GM12878 (cell line): ENCODE measurements around the gene PRCD. TPM values are rescaled to one million over a fixed set of nuclear protein-coding genes. Genes with fewer than 3 reads are reported as not detected.
"Not testable (repeated sequence)": the region's sequence is repeated elsewhere in the genome, so short reads cannot be mapped to it uniquely, and the experiment has no call there.

Experiments
- ATAC-seq: fragments of 200-7000 bp; cut with Tn5 transposase; 3 replicates; pipeline ENCODE4 v1.9.1; 2020; ENCODE audit warnings: mild to moderate bottlenecking, moderate library complexity
- BruUV-seq: library from RNA; stranded (reverse); fragments of 400-500 nt; replicated peaks from 2 replicates; lab custom pipeline; 2021; lab: Mats Ljungman, UMichigan
- CTCF ChIA-PET: fragments of 300-600 bp; sonication (Branson Sonifier 250); formaldehyde crosslinking; extraction: SDS; loops from one replicate; lab custom pipeline; 2021; ENCODE audit warnings: inconsistent platforms; lab: Yijun Ruan, JAX
- POLR2A ChIA-PET: fragments of 350-600 bp; formaldehyde crosslinking; extraction: SDS; loops from one replicate; lab custom pipeline; 2021; ENCODE audit warnings: inconsistent platforms; lab: Charles Lee
- RAD21 ChIA-PET: fragments of 300-600 bp; sonication (Branson Sonifier 250); formaldehyde crosslinking; loops from one replicate; lab custom pipeline; 2023; ENCODE audit warnings: antibody characterized with exemption; ENCODE audit not compliant: unreplicated experiment; lab: Charles Lee
- SMC1A ChIA-PET: fragments of 300-600 bp; sonication (Branson Sonifier 250); formaldehyde crosslinking; loops from one replicate; lab custom pipeline; 2023; ENCODE audit not compliant: unreplicated experiment, uncharacterized antibody; lab: Charles Lee
- DNase-seq: peaks from one replicate; pipeline ENCODE4 v3.0.0-alpha.2; 2011; ENCODE audit warnings: low read depth, low spot score
- FAIRE-seq: peaks from 3 replicates; lab custom pipeline; 2011; peaks lifted over from hg19 to GRCh38; lab: Jason Lieb, UNC
- H2AFZ ChIP-seq: 2 replicates; pipeline ENCODE4 v1.6.0; 2011; ENCODE audit warnings: low read depth, low read length, control low read depth; ENCODE audit not compliant: control insufficient read depth
- H3K27ac ChIP-seq: 2 replicates; pipeline ENCODE4 v1.5.1; 2011; ENCODE audit warnings: control low read depth; ENCODE audit not compliant: control insufficient read depth, insufficient read depth
- H3K27me3 ChIP-seq, 2 experiments: replicated peaks in 1 of 2; 2 replicates each; pipeline versions ENCODE4 v1.6.0 to v1.6.1; 2011; ENCODE audit warnings: low read length in 1 of 2; ENCODE audit not compliant: control insufficient read depth in 2 of 2, insufficient read depth in 2 of 2
- H3K36me3 ChIP-seq, 2 experiments: 2 replicates each; pipeline ENCODE4 v1.5.1; 2011; ENCODE audit warnings: low read length in 1 of 2; ENCODE audit not compliant: control insufficient read depth in 2 of 2, insufficient read depth in 2 of 2
- H3K4me1 ChIP-seq: 2 replicates; pipeline ENCODE4 v1.6.1; 2011; ENCODE audit warnings: mild to moderate bottlenecking, low read length, moderate library complexity, mixed read lengths; ENCODE audit not compliant: control insufficient read depth, insufficient read depth
- H3K4me2 ChIP-seq: 2 replicates; pipeline ENCODE4 v1.6.0; 2011; ENCODE audit warnings: control low read depth; ENCODE audit not compliant: control insufficient read depth, insufficient read depth
- H3K4me3 ChIP-seq: fragments of 200-600 bp; sonication (generic); 2 replicates; pipeline ENCODE4 v1.5.1; 2016
- H3K79me2 ChIP-seq: 2 replicates; pipeline ENCODE4 v1.6.0; 2011; ENCODE audit warnings: low read length; ENCODE audit not compliant: control insufficient read depth, insufficient read depth
- H3K9ac ChIP-seq: 2 replicates; pipeline ENCODE4 v1.8.0; 2011; ENCODE audit warnings: low read length, control low read depth, mixed read lengths; ENCODE audit not compliant: control insufficient read depth, insufficient read depth
- H3K9me3 ChIP-seq: replicated peaks from 3 replicates; pipeline ENCODE4 v1.5.1; 2011; ENCODE audit warnings: mild to moderate bottlenecking, low read length; ENCODE audit not compliant: control insufficient read depth, insufficient read depth
- H4K20me1 ChIP-seq: 2 replicates; pipeline ENCODE4 v1.6.0; 2011; ENCODE audit not compliant: control insufficient read depth, insufficient read depth
- JUND ChIP-seq: IDR thresholded peaks from 2 replicates; pipeline ENCODE4 v1.6.1; 2012; ENCODE audit warnings: low read depth, mild to moderate bottlenecking, low read length, improper control_type of control experiment, moderate library complexity
- SRF ChIP-seq, 2 experiments: IDR thresholded peaks; 2 replicates each; pipeline ENCODE4 v1.6.1; 2011; ENCODE audit warnings: low read depth in 2 of 2, low read length in 2 of 2, mild to moderate bottlenecking in 1 of 2, moderate library complexity in 1 of 2
- USF1 ChIP-seq: IDR thresholded peaks from 2 replicates; pipeline ENCODE4 v1.6.1; 2011; ENCODE audit warnings: borderline replicate concordance, low read depth, mild to moderate bottlenecking, moderate library complexity, mixed read lengths, low read length; ENCODE audit not compliant: insufficient read depth; ENCODE audit errors: extremely low read length
- ZZZ3 ChIP-seq: IDR thresholded peaks from 2 replicates; pipeline ENCODE4 v1.6.1; 2011; ENCODE audit warnings: low read depth; ENCODE audit not compliant: control insufficient read depth, insufficient read length
- WGBS: methylation state at CpG from one replicate; pipeline ENCODE4 v1.1.6; 2016; ENCODE audit warnings: low lambda C conversion rate; ENCODE audit not compliant: insufficient replicate concordance, insufficient coverage; ENCODE audit errors: missing lambda C conversion rate; 5-methylcytosine and 5-hydroxymethylcytosine counted together
- in situ Hi-C: fragments of 300-500 bp; cut with MboI; formaldehyde crosslinking; loops from 9 replicates; pipeline ENCODE4 v1.14.3; 2018; ENCODE audit warnings: mixed read lengths
- intact Hi-C: fragments of 100-400 bp; cut with micrococcal nuclease; formaldehyde crosslinking; loops from one replicate; pipeline ENCODE4 v1.14.2; 2022; ENCODE audit not compliant: unreplicated experiment
- polyA plus RNA-seq, 11 experiments: library from polyadenylated mRNA; depleted of rRNA in 4 of 11; unstranded in 6 of 11; stranded (reverse) in 5 of 11; fragments of >200 nt; fragmentation: Nextera tagmentation in 4 of 11; fragmentation: Illumina TruSeq in 1 of 11; extraction: Ambion mirVana in 4 of 11; extraction: Trizol in 1 of 11; gene quantifications; 1 replicate in 1 of 11; 2 replicates in 10 of 11; pipeline versions ENCODE4 v1.2.1 to v1.2.3, GENCODE V29; 2011 to 2016; ENCODE audit warnings: inconsistent platforms in 2 of 11, missing spikeins in 2 of 11, low read depth in 1 of 11
- total RNA-seq, 4 experiments: library from RNA; depleted of rRNA in 3 of 4; stranded (reverse); fragments of >200 nt in 3 of 4; fragmentation: Illumina TruSeq in 1 of 4; extraction: Trizol in 1 of 4; gene quantifications; 2 replicates each; pipeline versions ENCODE4 v1.2.1 to v1.2.3, GENCODE V29; 2013 to 2021
- TF ChIP-seq, protein P1 (sequence below): IDR thresholded peaks from 2 replicates; pipeline ENCODE4 v1.6.1; 2011; ENCODE audit warnings: low read depth, low read length, improper control_type of control experiment, borderline replicate concordance

The PRCD gene
- total and polyA plus RNA-seq, 10 of the 15 experiments (the other 5 are each of a cell fraction or from before 2014, with no cell fraction given) = 0.18 to 0.95 (median 0.34) TPM; not detected in 4

- no TSS peak for BruUV-seq
- in situ Hi-C loops = no loop called here
Observed at GRCh38 chr17:76513306-76513692, 26.5 kb upstream of the PRCD start.

GRCh38 chr17:76514355-76514754 is 25.5 kb upstream of the PRCD start:
- WGBS = 95% methylated on average over 6 of the region's 6 CpGs
- H3K36me3 ChIP-seq, in situ Hi-C loops, BruUV-seq, H3K4me3 ChIP-seq, intact Hi-C loops, H3K27ac ChIP-seq, H3K27me3 ChIP-seq, H3K9me3 ChIP-seq, DNase-seq, H4K20me1 ChIP-seq, H3K79me2 ChIP-seq, H3K4me2 ChIP-seq, FAIRE-seq, H3K9ac ChIP-seq, SMC1A ChIA-PET, H2AFZ ChIP-seq, ATAC-seq: not testable (repeated sequence)
- ChIA-PET RAD21 (interaction anchor here (1.2 to 1.4 kb wide), 3 partner anchors 12 to 21 kb away, joined by 3 to 5 read pairs (median 5); no protein-coding TSS in a partner anchor), POLR2A (interaction anchor here (0.6 to 1.3 kb wide), 2 partner anchors 12 to 595 kb away, joined by 3 to 4 read pairs; no protein-coding TSS in a partner anchor), CTCF (interaction anchor here (0.7 to 2.0 kb wide), 6 partner anchors 9 to 192 kb away, joined by 3 to 7 read pairs (median 4); no protein-coding TSS in a partner anchor)
- peaks cover 18% of the 10 kb centered on the region for H3K4me1 ChIP-seq

More at GRCh38 chr17:76513306-76513692, 26.5 kb upstream of the PRCD start:
- ChIA-PET RAD21 (interaction anchor here (0.7 to 1.2 kb wide), 3 partner anchors 10 to 128 kb away, joined by 3 read pairs; no protein-coding TSS in a partner anchor), POLR2A (interaction anchor here (0.6 kb wide), 3 partner anchors 32 to 940 kb away, joined by 3 to 6 read pairs (median 6); no protein-coding TSS in a partner anchor), CTCF (interaction anchor here (0.5 to 2.0 kb wide), 4 partner anchors 26 to 183 kb away, joined by 3 to 7 read pairs (median 4); no protein-coding TSS in a partner anchor), SMC1A (interaction anchor here (1.3 kb wide), 1 partner anchor 101 kb away, joined by 3 read pairs; no protein-coding TSS in a partner anchor)
- H3K36me3 ChIP-seq = no peaks in the 10 kb centered on the region
- no peak for ATAC-seq
- H3K4me2 ChIP-seq = no peak overlapping the region
- H2AFZ ChIP-seq = no peak overlapping the region
- no peaks in the 10 kb centered on the region for H3K79me2 ChIP-seq
- FAIRE-seq = no peak
- H3K4me3 ChIP-seq = no peak overlapping the region
- H3K9me3 ChIP-seq = no peaks in the 10 kb centered on the region
- no peak overlapping the region for H3K9ac ChIP-seq
- no peaks in the 10 kb centered on the region for H4K20me1 ChIP-seq
- H3K27ac ChIP-seq = no peak overlapping the region
- TF ChIP-seq SRF (IDR thresholded peaks at IDR 0.05; ENCODE audit: low read depth in 2 of 2, low read length in 2 of 2) = no peak
- TF ChIP-seq USF1 = no peak
- no peak for TF ChIP-seq ZZZ3
- TF ChIP-seq JUND = no peak
- TF ChIP-seq, protein P1, sequence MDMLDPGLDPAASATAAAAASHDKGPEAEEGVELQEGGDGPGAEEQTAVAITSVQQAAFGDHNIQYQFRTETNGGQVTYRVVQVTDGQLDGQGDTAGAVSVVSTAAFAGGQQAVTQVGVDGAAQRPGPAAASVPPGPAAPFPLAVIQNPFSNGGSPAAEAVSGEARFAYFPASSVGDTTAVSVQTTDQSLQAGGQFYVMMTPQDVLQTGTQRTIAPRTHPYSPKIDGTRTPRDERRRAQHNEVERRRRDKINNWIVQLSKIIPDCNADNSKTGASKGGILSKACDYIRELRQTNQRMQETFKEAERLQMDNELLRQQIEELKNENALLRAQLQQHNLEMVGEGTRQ = no peak
- H3K27me3 ChIP-seq = no peaks in the 10 kb centered on the region
- peaks cover 18% of the 10 kb centered on the region for H3K4me1 ChIP-seq
- intact Hi-C loops = no loop called here
- 73% methylated on average over 6 of the region's 6 CpGs for WGBS
- DNase-seq = no peak
